Motor neuron (in vitro differentiated cells): ENCODE measurements around the gene ANKRD35. TPM values are rescaled to one million over a fixed set of nuclear protein-coding genes. Genes with fewer than 3 reads are reported as not detected.
"Not testable (repeated sequence)": the region's sequence is repeated elsewhere in the genome, so short reads cannot be mapped to it uniquely, and the experiment has no call there.

ENCODE experiments used
- ATAC-seq, 8 experiments: fragments of 200-7000 bp; cut with Tn5 transposase; replicated peaks in 6 of 8; 2 replicates each; pipeline ENCODE4 v1.8.0; 2021; ENCODE audit warnings: mild to moderate bottlenecking in 8 of 8, moderate library complexity in 8 of 8
- H3K27ac ChIP-seq, 2 donors: fragments of 250-450 bp; sonication (Bioruptor Pico); 2 replicates each; pipeline ENCODE4 v1.9.0; 2021; ENCODE audit warnings: antibody characterized with exemption in 2 of 2, mild to moderate bottlenecking in 2 of 2, moderate library complexity in 1 of 2
- H3K4me1 ChIP-seq, 2 donors: fragments of 250-450 bp; sonication (Bioruptor Pico); replicated peaks in 1 of 2; 2 replicates each; pipeline ENCODE4 v1.6.1; 2021; ENCODE audit warnings: antibody characterized with exemption in 2 of 2, mild to moderate bottlenecking in 2 of 2, moderate library complexity in 1 of 2
- H3K4me3 ChIP-seq, 5 donors: fragments of 250-450 bp; sonication (Bioruptor Pico); 2 replicates each; pipeline ENCODE4 v1.9.0; 2021; ENCODE audit warnings: antibody characterized with exemption in 5 of 5, mild to moderate bottlenecking in 5 of 5, moderate library complexity in 4 of 5
- WGBS, 10 experiments: fragments of 450-650 bp; shearing (Covaris generic); methylation state at CpG; one replicate each; pipeline ENCODE4 v1.0.0; 2022; 5-methylcytosine and 5-hydroxymethylcytosine counted together
- in situ Hi-C, 9 experiments: fragments of 400-800 bp; cut with MboI; loops; one replicate each; pipeline ENCODE4 v1.15.0; 2021; ENCODE audit warnings: low sequenced_read_pairs in 9 of 9, low pct_unique_long_range_greater_than_20kb in 2 of 9; ENCODE audit not compliant: unreplicated experiment in 9 of 9
- total RNA-seq, 8 experiments: library from RNA; unstranded; fragments of 300-600 nt; gene quantifications; 2 replicates each; pipeline versions ENCODE4 v1.2.3 to v1.2.4, GENCODE V29; 2022

ANKRD35 gene
- total RNA-seq, 8 experiments from 2014 or later, result 0.15 to 1.4 (median 0.32) TPM; not detected in 2

DNA sequence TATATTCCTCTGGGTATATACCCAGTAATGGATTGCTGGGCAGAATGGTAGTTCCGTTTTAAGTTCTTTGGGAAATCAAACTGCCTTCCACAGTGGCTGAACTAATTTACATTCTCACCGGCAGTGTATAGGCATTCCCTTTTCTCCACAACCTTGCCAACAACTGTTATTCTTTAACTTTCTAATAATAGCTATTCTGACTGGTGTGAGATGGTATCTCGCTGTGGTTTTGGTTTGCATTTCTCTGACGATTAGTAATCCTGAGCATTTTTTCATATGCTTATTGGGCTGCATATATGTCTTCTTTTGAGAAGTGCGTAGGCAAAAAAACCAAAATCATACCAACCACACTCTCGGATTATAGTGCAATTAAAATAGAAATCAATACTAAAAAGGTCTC is 67.6 kb downstream of the ANKRD35 start:
- H3K4me3 ChIP-seq, H3K4me1 ChIP-seq, H3K27ac ChIP-seq, in situ Hi-C loops: not testable (repeated sequence)
- peak in 3 of 8 experiments; percentile 72 to 78 (median 76) for ATAC-seq
- no CpG with 5 or more reads among the region's 6 CpGs for WGBS, 10 experiments

Other genes starting within 250 kb of the ANKRD35 start
- 1 to 10 TPM in 5 of 8 experiments, under 1 TPM in 3; 0.46 to 1.8 (median 1.2) TPM for gene PDZK1, start 178.5 kb downstream of the ANKRD35 start, total RNA-seq
- 1 to 10 TPM in 7 of 8 experiments, under 1 TPM in 1; 0.71 to 3.6 (median 2.3) TPM for gene CD160, start 166.4 kb downstream of the ANKRD35 start, total RNA-seq
- gene RNF115, start 61.8 kb downstream of the ANKRD35 start, total RNA-seq, result 10 to 100 TPM in 7 of 8 experiments, 1 to 10 TPM in 1; 7.2 to 18.7 (median 16.3) TPM
- 10 to 100 TPM; 26.7 to 54.6 (median 32.0) TPM for gene POLR3C, start 61.7 kb downstream of the ANKRD35 start, total RNA-seq
- gene NUDT17, start 40.2 kb downstream of the ANKRD35 start, total RNA-seq, result 1 to 10 TPM; 1.6 to 7.2 (median 3.1) TPM
- gene PIAS3, start 26.8 kb downstream of the ANKRD35 start, total RNA-seq, result 10 to 100 TPM in 7 of 8 experiments, 1 to 10 TPM in 1; 8.2 to 24.9 (median 18.9) TPM
- 1 to 10 TPM in 3 of 8 experiments, under 1 TPM in 5; 0.27 to 5.7 (median 0.84) TPM for gene ITGA10, start 24.2 kb upstream of the ANKRD35 start, total RNA-seq
- gene PEX11B, start 32.9 kb upstream of the ANKRD35 start, total RNA-seq, result 10 to 100 TPM; 16.6 to 31.0 (median 23.8) TPM
- gene RBM8A, start 41.6 kb upstream of the ANKRD35 start, total RNA-seq, result 100 to 1,000 TPM in 7 of 8 experiments, 10 to 100 TPM in 1; 95.3 to 325 (median 176) TPM
- 10 to 100 TPM; 15.9 to 34.4 (median 23.2) TPM for gene LIX1L, start 72.2 kb upstream of the ANKRD35 start, total RNA-seq
- 1 to 10 TPM; 1.1 to 3.8 (median 1.8) TPM for gene ANKRD34A, start 78.7 kb upstream of the ANKRD35 start, total RNA-seq
- 10 to 100 TPM; 12.5 to 55.4 (median 38.4) TPM for gene POLR3GL, start 78.8 kb upstream of the ANKRD35 start, total RNA-seq
- gene TXNIP, start 110.7 kb upstream of the ANKRD35 start, total RNA-seq, result 1,000 to 10,000 TPM in 2 of 8 experiments, 100 to 1,000 TPM in 5, 10 to 100 TPM in 1; 43.6 to 1,017 (median 442) TPM
- under 1 TPM in 5 of 8 experiments, not detected in 3; 0.11 to 0.40 (median 0.32) TPM for gene HJV, start 135.9 kb upstream of the ANKRD35 start, total RNA-seq